ENCODE results near the gene PRKN.

The PRKN gene

DNA sequence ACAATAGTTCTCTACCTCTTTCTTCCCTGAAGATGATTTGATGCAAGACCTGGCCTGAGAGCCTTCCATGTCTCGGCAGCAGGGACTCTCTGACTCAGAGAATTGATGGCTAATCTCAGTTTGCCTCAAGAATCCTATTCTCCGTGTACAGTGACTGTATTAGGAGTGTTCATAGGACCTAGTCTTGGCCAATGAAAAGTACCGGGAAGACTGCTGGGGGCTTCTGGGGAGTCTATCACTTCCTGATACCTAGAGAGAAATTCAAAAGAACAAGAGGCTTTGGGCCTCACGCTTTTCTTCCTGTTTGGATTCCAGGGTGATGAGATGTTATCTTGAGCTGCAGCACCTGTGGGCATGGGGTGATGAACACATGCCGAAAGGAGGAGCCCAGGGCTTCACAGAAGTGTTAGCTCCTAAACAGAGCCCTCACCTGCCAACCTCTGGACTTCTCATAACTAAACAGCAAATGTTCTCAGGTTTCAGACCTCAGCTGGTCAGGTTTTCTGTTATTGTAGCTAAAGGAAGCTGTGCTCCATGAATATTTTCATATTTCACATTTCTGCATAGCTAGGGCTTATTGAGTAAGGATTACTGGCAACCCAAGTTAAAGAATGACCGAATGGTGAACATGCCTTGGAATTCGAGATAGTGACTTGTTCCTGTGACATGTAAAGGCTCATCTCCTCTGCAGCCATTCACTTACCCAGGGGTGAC, 1130.6 kb downstream of the PRKN start:
- H2BK120ac ChIP-seq (ENCODE audit: low read depth, low read length), result no peak overlapping the region
- H3K18ac ChIP-seq (ENCODE audit: low read depth in 1 of 2, low read length in 2 of 2), result no peak overlapping the region
- no peaks in the 10 kb centered on the region for H3K4me1 ChIP-seq (ENCODE audit: control insufficient read depth, insufficient read depth, low read depth, low read length)
- 62% methylated on average over 6 of the region's 7 CpGs for WGBS
- no peak overlapping the region for H3K23ac ChIP-seq (ENCODE audit: low read length in 2 of 2)
- no peak overlapping the region for H2BK12ac ChIP-seq (ENCODE audit: low read length in 2 of 2)
- H3K9me3 ChIP-seq (ENCODE audit: control insufficient read depth, low read length), result peaks cover 3% of the 10 kb centered on the region
- no peak for DNase-seq
- no peak overlapping the region for H2AFZ ChIP-seq (ENCODE audit: low read depth, low read length)
- H3K27me3 ChIP-seq (ENCODE audit: control insufficient read depth in 1 of 2, insufficient read depth in 1 of 2, low read length in 2 of 2), result no peaks in the 10 kb centered on the region
- no peak overlapping the region for H3K4me3 ChIP-seq (ENCODE audit: insufficient read depth in 1 of 2, low read depth in 1 of 2, low read length in 2 of 2)
- H3K4ac ChIP-seq (ENCODE audit: low read depth in 1 of 2, low read length in 2 of 2), result no peak overlapping the region
- H2BK5ac ChIP-seq (ENCODE audit: low read depth, low read length, poor library complexity, severe bottlenecking), result no peak overlapping the region
- H3K79me1 ChIP-seq (replicated peaks; ENCODE audit: low read length, poor library complexity, severe bottlenecking), result no peaks in the 10 kb centered on the region
- H2AK5ac ChIP-seq (ENCODE audit: low read length, severe bottlenecking), result no peak overlapping the region
- no peak overlapping the region for H4K91ac ChIP-seq (ENCODE audit: low read length)
- H3K36me3 ChIP-seq (ENCODE audit: control insufficient read depth in 1 of 2, insufficient read depth in 2 of 2, low read depth in 1 of 2, low read length in 2 of 2), result no peaks in the 10 kb centered on the region
- no peak overlapping the region for H4K8ac ChIP-seq (ENCODE audit: low read length)
- no peak overlapping the region for H3K27ac ChIP-seq (ENCODE audit: low read length, poor library complexity, severe bottlenecking)
- no peak overlapping the region for H2BK15ac ChIP-seq (ENCODE audit: low read depth, poor library complexity, severe bottlenecking)
- H3K9ac ChIP-seq (ENCODE audit: low read length), result no peak overlapping the region
- no peak overlapping the region for H3K4me2 ChIP-seq (ENCODE audit: low read length, poor library complexity, severe bottlenecking)
- H3K14ac ChIP-seq (ENCODE audit: low read length in 2 of 2), result no peak overlapping the region

DNA sequence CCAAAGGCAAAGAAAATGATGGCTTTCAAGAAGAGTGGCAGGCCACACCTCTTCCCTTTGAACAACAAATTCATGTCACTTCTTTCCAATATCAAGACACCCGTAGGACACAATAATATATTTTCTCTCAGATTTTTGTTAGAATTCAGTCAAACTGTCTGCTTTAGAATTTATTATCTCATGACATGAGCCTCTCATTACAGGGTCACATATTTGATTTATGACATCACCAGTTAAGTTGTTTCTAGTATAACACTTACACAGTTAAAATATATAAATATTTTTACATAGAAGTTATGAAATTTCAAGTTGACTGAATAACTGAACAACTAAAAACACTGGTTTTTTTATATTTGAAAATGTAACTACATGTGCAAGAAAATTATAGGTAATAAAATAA, 1133.2 kb downstream of the PRKN start:
- Histone ChIP-seq H2AFZ (ENCODE audit: low read depth, low read length) (no peak overlapping the region), H3K4me2 (ENCODE audit: low read length, poor library complexity, severe bottlenecking) (no peak overlapping the region), H2AK5ac (ENCODE audit: low read length, severe bottlenecking) (no peak overlapping the region), H3K18ac (ENCODE audit: low read depth in 1 of 2, low read length in 2 of 2) (no peak overlapping the region), H3K23ac (ENCODE audit: low read length in 2 of 2) (no peak overlapping the region), H2BK15ac (ENCODE audit: low read depth, poor library complexity, severe bottlenecking) (no peak overlapping the region), H3K27me3 (ENCODE audit: control insufficient read depth in 1 of 2, insufficient read depth in 1 of 2, low read length in 2 of 2) (no peaks in the 10 kb centered on the region), H3K9ac (ENCODE audit: low read length) (no peak overlapping the region), H3K14ac (ENCODE audit: low read length in 2 of 2) (no peak overlapping the region), H2BK120ac (ENCODE audit: low read depth, low read length) (no peak overlapping the region), H3K27ac (ENCODE audit: low read length, poor library complexity, severe bottlenecking) (no peak overlapping the region), H4K8ac (ENCODE audit: low read length) (no peak overlapping the region), H3K9me3 (ENCODE audit: control insufficient read depth, low read length) (peaks cover 3% of the 10 kb centered on the region), H3K36me3 (ENCODE audit: control insufficient read depth in 1 of 2, insufficient read depth in 2 of 2, low read depth in 1 of 2, low read length in 2 of 2) (no peaks in the 10 kb centered on the region), H4K91ac (ENCODE audit: low read length) (no peak overlapping the region), H3K4ac (ENCODE audit: low read depth in 1 of 2, low read length in 2 of 2) (no peak overlapping the region), H2BK12ac (ENCODE audit: low read length in 2 of 2) (no peak overlapping the region), H3K4me1 (ENCODE audit: control insufficient read depth, insufficient read depth, low read depth, low read length) (no peaks in the 10 kb centered on the region), H3K4me3 (ENCODE audit: insufficient read depth in 1 of 2, low read depth in 1 of 2, low read length in 2 of 2) (no peak overlapping the region), H2BK5ac (ENCODE audit: low read depth, low read length, poor library complexity, severe bottlenecking) (no peak overlapping the region), H3K79me1 (replicated peaks; ENCODE audit: low read length, poor library complexity, severe bottlenecking) (no peaks in the 10 kb centered on the region)
- DNase-seq, result no peak
- 100% methylated on average over 1 of the region's 1 CpG for WGBS

DNA sequence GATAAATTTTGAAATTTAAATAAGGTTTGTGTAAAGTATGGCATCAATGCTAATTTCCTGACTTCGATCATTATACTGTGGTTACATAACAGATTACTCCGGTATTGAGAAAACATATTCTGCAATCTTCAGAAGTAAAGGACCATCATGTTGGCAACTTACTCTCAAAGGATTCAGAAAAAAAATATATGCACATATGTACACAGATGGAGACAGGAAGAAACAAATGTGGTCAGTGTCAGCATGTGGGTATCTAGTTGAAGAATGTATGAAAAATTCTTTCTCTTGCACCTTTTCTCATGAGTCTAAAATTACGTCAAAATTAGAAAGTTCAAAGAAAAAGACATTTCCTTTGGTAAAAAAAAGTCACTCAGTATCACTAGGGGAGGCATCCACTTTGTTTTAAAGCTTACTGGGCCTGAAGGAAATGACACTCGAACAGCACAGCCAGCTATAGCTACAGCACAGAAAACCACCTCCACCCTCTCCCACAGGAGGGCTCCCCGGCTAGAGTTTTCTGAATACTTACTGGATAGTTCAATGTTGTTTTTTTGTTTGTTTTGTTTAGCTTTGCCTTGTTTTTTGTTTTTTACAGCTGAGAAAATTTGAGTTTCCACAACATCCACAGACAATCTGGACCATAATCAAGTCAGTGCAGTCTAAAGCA, 1136.5 kb downstream of the PRKN start:
- H4K8ac ChIP-seq (ENCODE audit: low read length), result no peak overlapping the region
- H3K9ac ChIP-seq (ENCODE audit: low read length), result no peak overlapping the region
- H2BK15ac ChIP-seq (ENCODE audit: low read depth, poor library complexity, severe bottlenecking), result no peak overlapping the region
- H2AK5ac ChIP-seq (ENCODE audit: low read length, severe bottlenecking), result no peak overlapping the region
- H2BK5ac ChIP-seq (ENCODE audit: low read depth, low read length, poor library complexity, severe bottlenecking), result no peak overlapping the region
- no peak overlapping the region for H3K27ac ChIP-seq (ENCODE audit: low read length, poor library complexity, severe bottlenecking)
- no peak overlapping the region for H3K23ac ChIP-seq (ENCODE audit: low read length in 2 of 2)
- H3K4me1 ChIP-seq (ENCODE audit: control insufficient read depth, insufficient read depth, low read depth, low read length), result no peaks in the 10 kb centered on the region
- H3K4me3 ChIP-seq (ENCODE audit: insufficient read depth in 1 of 2, low read depth in 1 of 2, low read length in 2 of 2), result no peak overlapping the region
- no peak overlapping the region for H2BK120ac ChIP-seq (ENCODE audit: low read depth, low read length)
- H3K27me3 ChIP-seq (ENCODE audit: control insufficient read depth in 1 of 2, insufficient read depth in 1 of 2, low read length in 2 of 2), result no peaks in the 10 kb centered on the region
- peaks cover 3% of the 10 kb centered on the region for H3K9me3 ChIP-seq (ENCODE audit: control insufficient read depth, low read length)
- 50% methylated on average over 1 of the region's 5 CpGs for WGBS
- H3K36me3 ChIP-seq (ENCODE audit: control insufficient read depth in 1 of 2, insufficient read depth in 2 of 2, low read depth in 1 of 2, low read length in 2 of 2), result no peaks in the 10 kb centered on the region
- no peak overlapping the region for H2AFZ ChIP-seq (ENCODE audit: low read depth, low read length)
- H3K14ac ChIP-seq (ENCODE audit: low read length in 2 of 2), result no peak overlapping the region
- H3K79me1 ChIP-seq (replicated peaks; ENCODE audit: low read length, poor library complexity, severe bottlenecking), result no peaks in the 10 kb centered on the region
- H4K91ac ChIP-seq (ENCODE audit: low read length), result no peak overlapping the region
- no peak overlapping the region for H3K4ac ChIP-seq (ENCODE audit: low read depth in 1 of 2, low read length in 2 of 2)
- no peak overlapping the region for H3K18ac ChIP-seq (ENCODE audit: low read depth in 1 of 2, low read length in 2 of 2)
- H3K4me2 ChIP-seq (ENCODE audit: low read length, poor library complexity, severe bottlenecking), result no peak overlapping the region
- no peak overlapping the region for H2BK12ac ChIP-seq (ENCODE audit: low read length in 2 of 2)
- no peak for DNase-seq

DNA sequence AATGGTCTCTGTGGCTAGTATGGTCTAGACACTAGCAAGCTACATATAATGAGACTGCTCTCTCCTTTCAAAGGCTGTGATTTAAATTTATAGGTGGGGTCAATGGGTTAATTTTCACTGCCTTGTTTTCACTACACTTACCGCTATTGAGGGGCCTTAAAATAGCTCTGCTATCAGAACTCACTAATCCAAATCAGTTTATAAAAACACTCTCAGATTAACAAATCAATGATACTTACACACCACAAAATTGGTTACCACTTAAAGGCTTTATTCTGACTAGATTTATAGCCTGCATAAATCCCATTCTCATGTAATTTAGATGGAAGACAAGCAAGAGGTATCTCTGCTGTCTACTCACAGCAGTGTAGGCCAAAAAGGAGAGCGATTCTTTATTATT, 1140.7 kb downstream of the PRKN start:
- Histone ChIP-seq H2BK12ac (ENCODE audit: low read length in 2 of 2) (no peak overlapping the region), H2BK15ac (ENCODE audit: low read depth, poor library complexity, severe bottlenecking) (no peak overlapping the region), H4K8ac (ENCODE audit: low read length) (no peak overlapping the region), H2AFZ (ENCODE audit: low read depth, low read length) (no peak overlapping the region), H3K4me1 (ENCODE audit: control insufficient read depth, insufficient read depth, low read depth, low read length) (no peaks in the 10 kb centered on the region), H2BK5ac (ENCODE audit: low read depth, low read length, poor library complexity, severe bottlenecking) (no peak overlapping the region), H3K18ac (ENCODE audit: low read depth in 1 of 2, low read length in 2 of 2) (no peak overlapping the region), H2AK5ac (ENCODE audit: low read length, severe bottlenecking) (no peak overlapping the region), H3K27me3 (ENCODE audit: control insufficient read depth in 1 of 2, insufficient read depth in 1 of 2, low read length in 2 of 2) (no peaks in the 10 kb centered on the region), H3K79me1 (replicated peaks; ENCODE audit: low read length, poor library complexity, severe bottlenecking) (no peaks in the 10 kb centered on the region), H2BK120ac (ENCODE audit: low read depth, low read length) (no peak overlapping the region), H3K9me3 (ENCODE audit: control insufficient read depth, low read length) (no peaks in the 10 kb centered on the region), H3K4ac (ENCODE audit: low read depth in 1 of 2, low read length in 2 of 2) (no peak overlapping the region), H3K4me2 (ENCODE audit: low read length, poor library complexity, severe bottlenecking) (no peak overlapping the region), H3K23ac (ENCODE audit: low read length in 2 of 2) (no peak overlapping the region), H4K91ac (ENCODE audit: low read length) (no peak overlapping the region), H3K36me3 (ENCODE audit: control insufficient read depth in 1 of 2, insufficient read depth in 2 of 2, low read depth in 1 of 2, low read length in 2 of 2) (no peaks in the 10 kb centered on the region), H3K4me3 (ENCODE audit: insufficient read depth in 1 of 2, low read depth in 1 of 2, low read length in 2 of 2) (no peak overlapping the region), H3K14ac (ENCODE audit: low read length in 2 of 2) (no peak overlapping the region), H3K27ac (ENCODE audit: low read length, poor library complexity, severe bottlenecking) (no peak overlapping the region), H3K9ac (ENCODE audit: low read length) (no peak overlapping the region)
- WGBS, result 60% methylated on average over 1 of the region's 2 CpGs
- DNase-seq, result no peak
